ENCODE measurements around the gene LMBR1L.
A peak's percentile ranks its signal among the peaks of the same experiment; 100 is the strongest.

The LMBR1L gene

DNA sequence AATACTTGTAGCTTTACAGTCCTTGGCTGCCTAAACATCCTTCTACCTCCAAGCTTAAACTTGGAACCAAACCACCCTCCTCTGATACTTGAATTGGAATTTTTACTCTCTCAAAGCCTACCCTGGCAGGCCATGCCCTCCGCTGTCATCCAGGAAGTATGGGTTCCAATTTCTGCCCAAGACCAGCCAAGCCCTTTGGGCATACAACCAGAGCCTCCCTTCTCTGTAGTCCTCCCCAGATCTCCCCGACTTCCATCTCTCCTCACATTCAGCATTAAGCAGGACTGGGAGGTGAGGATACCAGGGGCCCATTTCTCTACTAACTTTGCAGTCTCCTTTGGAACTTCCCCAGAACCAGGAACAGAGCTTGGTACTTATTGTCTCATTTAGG is 15.7 kb downstream of the LMBR1L start:
- Histone ChIP-seq H3K27ac (ENCODE audit: insufficient read depth, low read depth, low read length, poor library complexity, severe bottlenecking) (no peak overlapping the region), H3K4me3 (ENCODE audit: insufficient read depth, low read depth, low read length) (no peak overlapping the region), H3K36me3 (ENCODE audit: control insufficient read depth, insufficient read depth, low read length) (peaks cover 11% of the 10 kb centered on the region), H3K9me3 (ENCODE audit: control insufficient read depth, low read length) (no peaks in the 10 kb centered on the region), H3K27me3 (ENCODE audit: control insufficient read depth, insufficient read depth, low read length, poor library complexity, severe bottlenecking) (peaks cover 57% of the 10 kb centered on the region), H3K4me1 (ENCODE audit: control insufficient read depth, insufficient read depth, low read length) (peaks cover 33% of the 10 kb centered on the region)
- WGBS, 2 experiments, result 80 to 86% methylated on average over 2 of the region's 2 CpGs

DNA sequence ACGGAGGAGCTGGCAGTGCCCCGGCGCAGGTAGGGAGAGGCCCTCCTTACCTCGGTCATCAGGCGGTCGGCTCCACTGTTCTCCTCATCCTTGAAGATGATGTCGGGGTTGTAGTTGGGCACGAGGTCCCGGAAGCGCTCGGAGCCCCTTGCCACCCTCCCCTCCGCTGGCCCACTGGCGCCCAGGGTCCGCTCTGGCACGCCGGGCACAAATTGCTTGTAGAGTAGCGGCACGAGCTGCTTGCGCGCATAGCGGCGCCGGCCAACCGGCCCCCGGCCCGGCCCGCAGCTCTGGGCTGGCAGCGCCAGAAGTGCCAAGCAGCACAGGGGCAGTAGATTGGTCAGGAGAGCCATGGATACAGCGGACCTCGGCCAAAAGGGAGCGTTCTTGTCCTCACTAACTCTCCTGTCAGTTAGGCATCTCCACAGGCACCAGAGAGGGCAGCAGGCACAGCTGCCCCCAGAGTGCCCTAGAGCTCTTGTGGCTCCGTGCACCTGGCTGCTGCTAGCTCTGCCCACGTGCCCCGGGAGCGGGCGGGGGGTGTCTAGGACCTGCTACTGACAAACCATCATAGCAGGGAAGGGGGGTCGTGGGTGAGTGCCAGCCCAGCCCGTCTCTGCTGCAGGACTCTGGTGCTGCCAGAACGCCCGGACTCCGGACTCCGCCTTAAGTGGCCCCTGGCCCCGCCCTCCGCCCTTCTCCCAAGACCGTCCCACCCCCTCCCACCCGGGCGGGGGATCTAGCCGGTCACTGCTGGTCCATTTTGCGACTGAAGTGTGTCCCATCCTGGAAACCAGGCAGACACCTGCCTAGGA is 16.3 kb downstream of the LMBR1L start, which contains the start of gene DHH:
TSS of gene DHH (minus strand) at position 642 of the 815 bp plus-strand sequence. CDS start at position 353, 289 bp downstream.
- H3K9me3 ChIP-seq (ENCODE audit: control insufficient read depth, low read length), result no peaks in the 10 kb centered on the region
- H3K36me3 ChIP-seq (ENCODE audit: control insufficient read depth, insufficient read depth, low read length), result peaks cover 6% of the 10 kb centered on the region
- 22 to 23% methylated on average over 49 of the region's 49 CpGs for WGBS, 2 experiments
- peaks cover 63% of the 10 kb centered on the region for H3K27me3 ChIP-seq (ENCODE audit: control insufficient read depth, insufficient read depth, low read length, poor library complexity, severe bottlenecking)
- H3K4me1 ChIP-seq (ENCODE audit: control insufficient read depth, insufficient read depth, low read length), result peaks cover 36% of the 10 kb centered on the region
- no peak within 1 kb of the TSS for H3K27ac ChIP-seq (ENCODE audit: insufficient read depth, low read depth, low read length, poor library complexity, severe bottlenecking)
- no peak within 1 kb of the TSS for H3K4me3 ChIP-seq (ENCODE audit: insufficient read depth, low read depth, low read length)

GRCh38 chr12:49093792-49094159 is 16.9 kb downstream of the LMBR1L start:
- peaks cover 36% of the 10 kb centered on the region for H3K4me1 ChIP-seq (ENCODE audit: control insufficient read depth, insufficient read depth, low read length)
- peaks cover 6% of the 10 kb centered on the region for H3K36me3 ChIP-seq (ENCODE audit: control insufficient read depth, insufficient read depth, low read length)
- peaks cover 69% of the 10 kb centered on the region for H3K27me3 ChIP-seq (ENCODE audit: control insufficient read depth, insufficient read depth, low read length, poor library complexity, severe bottlenecking)
- H3K4me3 ChIP-seq (ENCODE audit: insufficient read depth, low read depth, low read length), result no peak overlapping the region
- WGBS, 2 experiments, result 16% methylated on average over 9 of the region's 9 CpGs
- no peaks in the 10 kb centered on the region for H3K9me3 ChIP-seq (ENCODE audit: control insufficient read depth, low read length)
- H3K27ac ChIP-seq (ENCODE audit: insufficient read depth, low read depth, low read length, poor library complexity, severe bottlenecking), result no peak overlapping the region

- Histone ChIP-seq H3K27me3 (ENCODE audit: control insufficient read depth, insufficient read depth, low read length, poor library complexity, severe bottlenecking) (peaks cover 77% of the 10 kb centered on the region), H3K27ac (ENCODE audit: insufficient read depth, low read depth, low read length, poor library complexity, severe bottlenecking) (no peak overlapping the region), H3K4me3 (ENCODE audit: insufficient read depth, low read depth, low read length) (no peak overlapping the region), H3K9me3 (ENCODE audit: control insufficient read depth, low read length) (no peaks in the 10 kb centered on the region), H3K4me1 (ENCODE audit: control insufficient read depth, insufficient read depth, low read length) (peaks cover 45% of the 10 kb centered on the region), H3K36me3 (ENCODE audit: control insufficient read depth, insufficient read depth, low read length) (peaks cover 6% of the 10 kb centered on the region)
- WGBS, 2 experiments, result 75 to 76% methylated on average over 3 of the region's 4 CpGs
These were observed 17.7 kb downstream of the LMBR1L start for GRCh38 chr12:49092816-49093406.

DNA sequence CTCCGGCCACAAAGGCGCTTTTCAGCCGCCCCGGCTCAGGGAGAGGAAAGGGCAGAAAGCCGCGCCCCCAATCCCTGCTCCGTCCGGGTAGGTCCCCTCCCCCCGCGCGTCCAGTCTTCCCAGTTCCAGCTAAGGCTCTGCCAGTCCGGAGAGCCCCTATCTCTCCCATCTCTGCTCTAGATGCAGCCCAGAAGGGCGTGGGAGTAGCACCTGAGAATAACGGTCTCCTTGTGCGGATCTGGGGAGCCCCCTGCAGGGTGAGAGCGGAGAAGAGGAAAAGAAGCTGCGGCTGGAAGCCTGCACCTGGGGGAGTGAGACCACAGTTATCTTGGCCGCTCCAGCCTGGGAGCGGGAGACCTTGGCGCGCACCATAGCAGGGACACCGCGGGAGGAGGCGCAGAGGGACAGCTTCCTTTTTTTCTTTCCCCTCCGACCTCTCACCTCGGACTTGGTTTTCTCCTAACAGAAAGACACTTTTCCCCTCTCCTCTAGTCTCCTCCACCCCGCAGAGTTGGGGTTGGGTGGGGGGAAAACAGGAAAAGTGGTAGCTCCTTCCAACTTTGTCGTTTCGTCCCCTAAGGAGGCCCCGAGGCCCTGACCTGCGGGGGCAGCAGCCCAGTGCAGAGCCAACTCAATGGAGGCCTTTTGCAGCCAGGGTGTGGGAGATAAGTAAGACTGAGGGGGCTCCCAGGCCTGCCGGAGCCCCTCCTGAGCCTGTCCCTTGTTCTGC is 18.4 kb downstream of the LMBR1L start:
- H3K4me1 ChIP-seq (ENCODE audit: control insufficient read depth, insufficient read depth, low read length), result peaks cover 45% of the 10 kb centered on the region
- no peak overlapping the region for H3K27ac ChIP-seq (ENCODE audit: insufficient read depth, low read depth, low read length, poor library complexity, severe bottlenecking)
- H3K36me3 ChIP-seq (ENCODE audit: control insufficient read depth, insufficient read depth, low read length), result peaks cover 1% of the 10 kb centered on the region
- 4 to 5% methylated on average over 32 of the region's 32 CpGs for WGBS, 2 experiments
- no peaks in the 10 kb centered on the region for H3K9me3 ChIP-seq (ENCODE audit: control insufficient read depth, low read length)
- H3K27me3 ChIP-seq (ENCODE audit: control insufficient read depth, insufficient read depth, low read length, poor library complexity, severe bottlenecking), result peaks cover 84% of the 10 kb centered on the region
- peak overlapping the region; percentile 28 for H3K4me3 ChIP-seq (ENCODE audit: insufficient read depth, low read depth, low read length)

- WGBS, 2 experiments, result 1 to 2% methylated on average over 14 of the region's 14 CpGs
- H3K4me3 ChIP-seq (ENCODE audit: insufficient read depth, low read depth, low read length), result peak overlapping the region; percentile 28
- no peaks in the 10 kb centered on the region for H3K36me3 ChIP-seq (ENCODE audit: control insufficient read depth, insufficient read depth, low read length)
- peaks cover 89% of the 10 kb centered on the region for H3K27me3 ChIP-seq (ENCODE audit: control insufficient read depth, insufficient read depth, low read length, poor library complexity, severe bottlenecking)
- no peak overlapping the region for H3K27ac ChIP-seq (ENCODE audit: insufficient read depth, low read depth, low read length, poor library complexity, severe bottlenecking)
- H3K4me1 ChIP-seq (ENCODE audit: control insufficient read depth, insufficient read depth, low read length), result peaks cover 45% of the 10 kb centered on the region
- H3K9me3 ChIP-seq (ENCODE audit: control insufficient read depth, low read length), result no peaks in the 10 kb centered on the region
These were observed 18.9 kb downstream of the LMBR1L start for GRCh38 chr12:49091836-49092085.

DNA sequence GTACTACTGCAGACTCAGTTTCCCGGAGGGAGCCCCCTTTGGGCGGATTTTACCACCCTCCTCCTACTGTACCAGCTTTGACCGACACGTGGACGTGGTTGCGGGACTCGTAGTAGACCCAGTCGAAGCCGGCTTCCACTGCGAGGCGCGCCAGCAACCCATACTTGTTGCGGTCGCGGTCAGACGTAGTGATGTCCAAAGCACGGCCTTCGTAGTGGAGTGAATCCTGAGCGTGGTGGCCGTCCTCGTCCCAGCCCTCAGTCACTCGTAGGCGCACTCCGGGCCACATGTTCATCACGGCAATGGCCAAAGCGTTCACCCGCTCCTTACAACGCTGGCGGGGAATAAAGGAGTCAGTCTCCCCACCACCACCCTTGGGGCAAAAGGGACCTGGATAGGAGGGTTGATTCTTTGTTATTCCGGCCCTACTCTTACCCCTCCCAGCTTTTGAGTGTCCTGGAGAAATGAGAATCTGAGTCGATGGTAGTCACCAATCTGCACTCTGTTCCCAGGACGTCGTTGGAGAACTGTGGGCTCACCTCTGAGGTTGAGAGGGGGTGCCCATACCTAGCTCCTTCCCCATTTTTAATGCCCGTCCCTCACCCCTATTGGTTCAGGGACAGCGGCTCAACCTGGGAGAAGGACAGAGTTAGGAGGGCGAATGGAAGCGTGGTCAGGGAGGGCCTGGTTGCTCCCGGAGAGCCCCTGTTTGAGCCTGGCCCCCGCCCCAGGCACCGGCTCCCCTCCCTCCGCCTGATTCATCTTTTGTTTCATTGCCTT is 19.4 kb downstream of the LMBR1L start:
- 53 to 55% methylated on average over 41 of the region's 41 CpGs for whole genome bisulfite sequencing, 2 experiments
- Histone ChIP-seq H3K9me3 (ENCODE audit: control insufficient read depth, low read length) (no peaks in the 10 kb centered on the region), H3K27ac (ENCODE audit: insufficient read depth, low read depth, low read length, poor library complexity, severe bottlenecking) (no peak overlapping the region), H3K27me3 (ENCODE audit: control insufficient read depth, insufficient read depth, low read length, poor library complexity, severe bottlenecking) (peaks cover 94% of the 10 kb centered on the region), H3K4me3 (ENCODE audit: insufficient read depth, low read depth, low read length) (peak overlapping the region; percentile 28), H3K4me1 (ENCODE audit: control insufficient read depth, insufficient read depth, low read length) (peaks cover 45% of the 10 kb centered on the region), H3K36me3 (ENCODE audit: control insufficient read depth, insufficient read depth, low read length) (no peaks in the 10 kb centered on the region)

DNA sequence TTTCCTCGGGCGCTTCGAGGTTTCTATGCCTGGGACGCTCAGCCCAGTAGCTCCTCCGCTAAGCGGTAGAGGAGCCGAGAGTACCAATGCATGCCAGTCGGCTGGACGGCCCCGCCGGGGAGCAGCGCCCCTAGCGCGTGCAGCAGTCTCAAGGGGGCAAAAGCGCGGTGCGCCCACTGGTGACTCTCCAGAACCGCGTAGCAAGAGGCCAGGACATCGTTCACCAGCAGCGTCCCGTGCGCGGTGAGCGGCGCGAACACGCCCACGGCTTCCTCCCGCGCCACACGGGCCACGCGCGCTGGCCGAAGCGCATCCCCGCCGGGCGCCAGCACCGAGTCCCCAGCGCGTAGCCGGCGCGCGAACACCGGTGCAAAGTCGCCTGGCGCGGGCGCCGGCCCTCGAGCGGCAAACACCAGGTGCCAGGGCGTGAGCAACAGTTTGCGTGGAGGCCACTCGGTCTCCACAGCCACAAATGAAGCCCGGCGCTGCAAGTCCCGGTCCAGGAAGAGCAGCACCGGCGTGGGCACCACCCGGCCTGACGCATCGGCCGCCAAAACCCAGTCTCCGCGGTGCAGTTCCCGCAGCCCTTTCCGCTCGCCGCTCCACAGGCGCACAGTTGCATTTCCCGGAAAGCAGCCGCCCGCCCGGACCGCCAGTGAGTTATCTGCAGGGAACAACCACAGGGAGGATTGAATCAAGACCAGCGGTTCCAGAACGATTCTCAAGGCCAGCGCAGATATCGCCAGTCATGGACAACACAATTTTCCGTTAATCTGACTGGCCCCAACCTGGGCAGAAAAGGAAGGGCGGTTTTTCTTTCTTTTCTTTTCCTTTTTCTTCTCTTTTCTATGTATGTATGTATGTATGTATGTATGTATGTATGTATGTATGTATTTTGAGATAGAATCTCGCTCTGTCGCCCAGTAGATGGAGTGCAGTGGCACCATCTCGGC is 20.6 kb downstream of the LMBR1L start:
- H3K36me3 ChIP-seq (ENCODE audit: control insufficient read depth, insufficient read depth, low read length), result no peaks in the 10 kb centered on the region
- no peak overlapping the region for H3K27ac ChIP-seq (ENCODE audit: insufficient read depth, low read depth, low read length, poor library complexity, severe bottlenecking)
- no peaks in the 10 kb centered on the region for H3K9me3 ChIP-seq (ENCODE audit: control insufficient read depth, low read length)
- H3K27me3 ChIP-seq (ENCODE audit: control insufficient read depth, insufficient read depth, low read length, poor library complexity, severe bottlenecking), result peaks cover 92% of the 10 kb centered on the region
- peak overlapping the region; percentile 29 for H3K4me3 ChIP-seq (ENCODE audit: insufficient read depth, low read depth, low read length)
- peaks cover 45% of the 10 kb centered on the region for H3K4me1 ChIP-seq (ENCODE audit: control insufficient read depth, insufficient read depth, low read length)
- WGBS, 2 experiments, result 7 to 8% methylated on average over 88 of the region's 88 CpGs

DNA sequence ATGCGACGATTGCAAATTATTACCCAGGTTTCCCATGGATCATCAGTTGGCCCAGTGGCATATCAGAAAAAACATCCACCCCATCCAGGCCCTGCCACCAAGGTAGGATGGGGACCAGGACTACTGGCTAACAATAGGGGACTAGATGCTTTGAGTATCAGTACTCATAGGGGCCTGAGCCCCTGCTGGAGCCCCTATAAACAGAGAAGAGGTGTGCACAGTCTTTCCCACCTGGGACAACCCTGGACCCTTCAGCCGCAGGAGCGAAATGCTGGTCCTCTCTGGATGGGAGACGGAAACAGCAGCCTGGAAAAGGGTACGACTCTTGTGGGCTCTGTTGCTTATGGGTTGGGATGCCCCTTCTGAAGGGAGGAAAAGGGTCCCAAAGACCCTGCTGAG is 21.7 kb downstream of the LMBR1L start:
- 61 to 65% methylated on average over 6 of the region's 6 CpGs for WGBS, 2 experiments
- no peak overlapping the region for H3K4me3 ChIP-seq (ENCODE audit: insufficient read depth, low read depth, low read length)
- H3K27me3 ChIP-seq (ENCODE audit: control insufficient read depth, insufficient read depth, low read length, poor library complexity, severe bottlenecking), result peaks cover 80% of the 10 kb centered on the region
- no peaks in the 10 kb centered on the region for H3K36me3 ChIP-seq (ENCODE audit: control insufficient read depth, insufficient read depth, low read length)
- H3K9me3 ChIP-seq (ENCODE audit: control insufficient read depth, low read length), result no peaks in the 10 kb centered on the region
- no peak overlapping the region for H3K27ac ChIP-seq (ENCODE audit: insufficient read depth, low read depth, low read length, poor library complexity, severe bottlenecking)
- H3K4me1 ChIP-seq (ENCODE audit: control insufficient read depth, insufficient read depth, low read length), result peaks cover 34% of the 10 kb centered on the region

All from ectodermal cell (in vitro differentiated cells).